SU-DHL-6 (cell line): ENCODE data around the gene FBXO31.

ENCODE experiments used
- CTCF ChIP-seq: fragments of 200-600 bp; sonication (generic); IDR thresholded peaks from one replicate; pipeline ENCODE4 v1.5.1; 2017; ENCODE audit warnings: antibody characterized with exemption, mild to moderate bottlenecking, low read length, moderate library complexity; ENCODE audit not compliant: insufficient read depth, poor library complexity, severe bottlenecking
- EZH2phosphoT487 ChIP-seq: fragments of 200-600 bp; sonication (generic), shearing (Covaris generic); conservative IDR thresholded peaks from 2 replicates; pipeline ENCODE4 v1.6.1; 2018; ENCODE audit warnings: mild to moderate bottlenecking, antibody characterized with exemption, low read length, moderate library complexity, mixed read lengths

GRCh38 chr16:87298857-87299465 lies 84.6 kb downstream of the FBXO31 start:
- TF ChIP-seq CTCF (no peak), EZH2phosphoT487 (no peak)
